ENCODE data around the gene MYT1. TPM values are rescaled to one million over a fixed set of nuclear protein-coding genes. Genes with fewer than 3 reads are reported as not detected.

Gene MYT1
- total and polyA plus RNA-seq, 2 of the 13 experiments (the other 11 are each of a cell fraction or from before 2014, with no cell fraction given) = 0.58 to 2.5 TPM

DNA sequence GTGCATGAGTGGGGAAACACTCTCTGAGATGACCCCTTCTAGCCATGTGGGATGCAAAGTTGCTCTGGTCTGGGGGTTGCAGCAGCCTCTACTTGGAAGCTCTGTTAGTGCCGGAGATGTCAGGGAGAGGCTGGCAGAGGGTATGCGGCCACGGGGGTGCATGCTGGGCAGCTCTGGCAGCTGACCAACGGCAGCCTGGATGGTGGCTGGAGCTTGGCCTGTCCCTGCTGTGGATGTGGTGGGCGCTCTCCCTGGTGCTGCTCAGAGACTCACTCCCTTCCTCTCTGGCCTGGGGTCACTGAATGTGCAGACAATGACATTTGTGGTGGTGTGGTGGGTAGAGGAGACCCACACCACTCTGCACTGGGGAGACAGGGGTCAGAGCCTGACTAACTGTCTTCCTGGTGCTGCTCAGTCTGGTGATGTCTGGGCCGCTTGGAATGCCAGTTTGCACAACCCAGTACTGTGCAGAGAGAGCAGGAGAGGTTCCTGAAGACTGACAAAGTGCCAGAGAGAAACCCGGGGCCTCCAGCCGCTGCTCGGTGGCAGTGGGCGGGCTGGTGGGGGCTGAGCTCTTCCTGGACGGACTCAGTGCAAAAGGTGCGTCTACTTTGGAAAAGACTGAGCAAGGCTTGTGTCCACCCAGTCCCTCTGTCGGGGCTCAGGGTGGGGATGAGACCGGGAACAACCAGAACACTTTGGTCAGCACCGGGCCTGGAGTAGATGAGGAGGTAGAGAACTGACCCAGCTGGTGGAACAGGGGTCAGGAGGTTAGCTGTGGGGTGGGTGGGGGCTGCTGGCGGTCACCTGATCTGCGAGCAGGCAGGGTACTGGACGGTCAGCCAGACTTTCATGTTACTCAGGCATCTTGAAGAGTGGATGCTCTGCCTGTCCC, 2.7 kb downstream of the MYT1 start (continued):
- TF ChIP-seq ZMYM4 (CRISPR knock-in tag; IDR thresholded peaks at IDR 0.05) (no peak), SMAD1 (CRISPR knock-in tag; IDR thresholded peaks at IDR 0.05; ENCODE audit: borderline replicate concordance, low read depth) (no peak), MAFF (IDR thresholded peaks at IDR 0.05; ENCODE audit: low read depth, low read length) (no peak), ZNF33A (CRISPR knock-in tag; IDR thresholded peaks at IDR 0.05; ENCODE audit: borderline replicate concordance) (no peak), MTF1 (CRISPR knock-in tag; IDR thresholded peaks at IDR 0.05) (no peak), ZNF513 (CRISPR knock-in tag; conservative IDR thresholded peaks at IDR 0.05) (no peak), ZNF607 (CRISPR knock-in tag; IDR thresholded peaks at IDR 0.05; ENCODE audit: borderline replicate concordance) (no peak), ZNF264 (CRISPR knock-in tag; IDR thresholded peaks at IDR 0.05) (no peak), GABPA (IDR thresholded peaks at IDR 0.05; ENCODE audit: low read depth, low read length) (0 out of 2 replicates have a peak, but pooled peaks have one; percentile 7), GABPA (CRISPR knock-in tag; IDR thresholded peaks at IDR 0.05; ENCODE audit: low read depth) (no peak), HIVEP1 (CRISPR knock-in tag; IDR thresholded peaks at IDR 0.05) (no peak), ZNF44 (CRISPR knock-in tag; IDR thresholded peaks at IDR 0.05) (no peak), ZNF382 (CRISPR knock-in tag; IDR thresholded peaks at IDR 0.05; ENCODE audit: borderline replicate concordance) (no peak), ZBTB38 (CRISPR knock-in tag; IDR thresholded peaks at IDR 0.05) (no peak), ZNF670 (CRISPR knock-in tag; IDR thresholded peaks at IDR 0.05; ENCODE audit: borderline replicate concordance) (no peak), MIER2 (CRISPR knock-in tag; IDR thresholded peaks at IDR 0.05) (peak; percentile 93), SOX5 (CRISPR knock-in tag; IDR thresholded peaks at IDR 0.05; ENCODE audit: borderline replicate concordance) (no peak), ZNF143 (CRISPR knock-in tag; IDR thresholded peaks at IDR 0.05) (no peak), NFKB2 (CRISPR knock-in tag; IDR thresholded peaks at IDR 0.05; ENCODE audit: borderline replicate concordance) (no peak), ZNF878 (CRISPR knock-in tag; IDR thresholded peaks at IDR 0.05) (no peak), TCF7L2 (IDR thresholded peaks at IDR 0.05; ENCODE audit: low read depth, low read length) (no peak)
- TF ChIP-seq, protein P1, sequence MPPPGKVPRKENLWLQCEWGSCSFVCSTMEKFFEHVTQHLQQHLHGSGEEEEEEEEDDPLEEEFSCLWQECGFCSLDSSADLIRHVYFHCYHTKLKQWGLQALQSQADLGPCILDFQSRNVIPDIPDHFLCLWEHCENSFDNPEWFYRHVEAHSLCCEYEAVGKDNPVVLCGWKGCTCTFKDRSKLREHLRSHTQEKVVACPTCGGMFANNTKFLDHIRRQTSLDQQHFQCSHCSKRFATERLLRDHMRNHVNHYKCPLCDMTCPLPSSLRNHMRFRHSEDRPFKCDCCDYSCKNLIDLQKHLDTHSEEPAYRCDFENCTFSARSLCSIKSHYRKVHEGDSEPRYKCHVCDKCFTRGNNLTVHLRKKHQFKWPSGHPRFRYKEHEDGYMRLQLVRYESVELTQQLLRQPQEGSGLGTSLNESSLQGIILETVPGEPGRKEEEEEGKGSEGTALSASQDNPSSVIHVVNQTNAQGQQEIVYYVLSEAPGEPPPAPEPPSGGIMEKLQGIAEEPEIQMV (CRISPR knock-in tag; IDR thresholded peaks at IDR 0.05; ENCODE audit: low read depth) = no peak
- TF ChIP-seq, protein P2, sequence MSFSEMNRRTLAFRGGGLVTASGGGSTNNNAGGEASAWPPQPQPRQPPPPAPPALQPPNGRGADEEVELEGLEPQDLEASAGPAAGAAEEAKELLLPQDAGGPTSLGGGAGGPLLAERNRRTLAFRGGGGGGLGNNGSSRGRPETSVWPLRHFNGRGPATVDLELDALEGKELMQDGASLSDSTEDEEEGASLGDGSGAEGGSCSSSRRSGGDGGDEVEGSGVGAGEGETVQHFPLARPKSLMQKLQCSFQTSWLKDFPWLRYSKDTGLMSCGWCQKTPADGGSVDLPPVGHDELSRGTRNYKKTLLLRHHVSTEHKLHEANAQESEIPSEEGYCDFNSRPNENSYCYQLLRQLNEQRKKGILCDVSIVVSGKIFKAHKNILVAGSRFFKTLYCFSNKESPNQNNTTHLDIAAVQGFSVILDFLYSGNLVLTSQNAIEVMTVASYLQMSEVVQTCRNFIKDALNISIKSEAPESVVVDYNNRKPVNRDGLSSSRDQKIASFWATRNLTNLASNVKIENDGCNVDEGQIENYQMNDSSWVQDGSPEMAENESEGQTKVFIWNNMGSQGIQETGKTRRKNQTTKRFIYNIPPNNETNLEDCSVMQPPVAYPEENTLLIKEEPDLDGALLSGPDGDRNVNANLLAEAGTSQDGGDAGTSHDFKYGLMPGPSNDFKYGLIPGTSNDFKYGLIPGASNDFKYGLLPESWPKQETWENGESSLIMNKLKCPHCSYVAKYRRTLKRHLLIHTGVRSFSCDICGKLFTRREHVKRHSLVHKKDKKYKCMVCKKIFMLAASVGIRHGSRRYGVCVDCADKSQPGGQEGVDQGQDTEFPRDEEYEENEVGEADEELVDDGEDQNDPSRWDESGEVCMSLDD (CRISPR knock-in tag; IDR thresholded peaks at IDR 0.05; ENCODE audit: borderline replicate concordance) = no peak
- TF ChIP-seq, protein P3, sequence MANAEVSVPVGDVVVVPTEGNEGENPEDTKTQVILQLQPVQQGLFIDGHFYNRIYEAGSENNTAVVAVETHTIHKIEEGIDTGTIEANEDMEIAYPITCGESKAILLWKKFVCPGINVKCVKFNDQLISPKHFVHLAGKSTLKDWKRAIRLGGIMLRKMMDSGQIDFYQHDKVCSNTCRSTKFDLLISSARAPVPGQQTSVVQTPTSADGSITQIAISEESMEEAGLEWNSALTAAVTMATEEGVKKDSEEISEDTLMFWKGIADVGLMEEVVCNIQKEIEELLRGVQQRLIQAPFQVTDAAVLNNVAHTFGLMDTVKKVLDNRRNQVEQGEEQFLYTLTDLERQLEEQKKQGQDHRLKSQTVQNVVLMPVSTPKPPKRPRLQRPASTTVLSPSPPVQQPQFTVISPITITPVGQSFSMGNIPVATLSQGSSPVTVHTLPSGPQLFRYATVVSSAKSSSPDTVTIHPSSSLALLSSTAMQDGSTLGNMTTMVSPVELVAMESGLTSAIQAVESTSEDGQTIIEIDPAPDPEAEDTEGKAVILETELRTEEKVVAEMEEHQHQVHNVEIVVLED (CRISPR knock-in tag; IDR thresholded peaks at IDR 0.05; ENCODE audit: borderline replicate concordance) = no peak

All from HepG2 (cell line).